ENCODE data around the gene TMEM178B.

DNA sequence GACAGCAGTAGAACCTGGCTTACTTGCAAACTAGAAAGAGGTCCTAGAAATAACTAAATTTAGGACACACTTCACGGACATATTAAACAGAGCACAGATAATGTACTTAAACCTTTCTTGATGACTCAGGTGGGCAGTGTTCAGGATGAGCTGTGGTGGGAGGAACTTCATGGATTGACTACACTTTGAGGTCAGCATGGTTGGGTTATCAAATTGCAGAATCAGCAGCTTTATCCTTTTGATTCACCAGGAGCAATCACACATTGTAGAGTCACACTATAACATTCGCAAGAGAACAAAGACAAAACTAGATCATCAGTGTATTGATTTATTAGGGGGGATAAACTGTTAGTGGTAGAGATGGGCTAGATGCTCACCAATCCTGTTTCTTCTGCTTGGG lies 438.7 kb downstream of the TMEM178B start:
- TF ChIP-seq, protein P1, sequence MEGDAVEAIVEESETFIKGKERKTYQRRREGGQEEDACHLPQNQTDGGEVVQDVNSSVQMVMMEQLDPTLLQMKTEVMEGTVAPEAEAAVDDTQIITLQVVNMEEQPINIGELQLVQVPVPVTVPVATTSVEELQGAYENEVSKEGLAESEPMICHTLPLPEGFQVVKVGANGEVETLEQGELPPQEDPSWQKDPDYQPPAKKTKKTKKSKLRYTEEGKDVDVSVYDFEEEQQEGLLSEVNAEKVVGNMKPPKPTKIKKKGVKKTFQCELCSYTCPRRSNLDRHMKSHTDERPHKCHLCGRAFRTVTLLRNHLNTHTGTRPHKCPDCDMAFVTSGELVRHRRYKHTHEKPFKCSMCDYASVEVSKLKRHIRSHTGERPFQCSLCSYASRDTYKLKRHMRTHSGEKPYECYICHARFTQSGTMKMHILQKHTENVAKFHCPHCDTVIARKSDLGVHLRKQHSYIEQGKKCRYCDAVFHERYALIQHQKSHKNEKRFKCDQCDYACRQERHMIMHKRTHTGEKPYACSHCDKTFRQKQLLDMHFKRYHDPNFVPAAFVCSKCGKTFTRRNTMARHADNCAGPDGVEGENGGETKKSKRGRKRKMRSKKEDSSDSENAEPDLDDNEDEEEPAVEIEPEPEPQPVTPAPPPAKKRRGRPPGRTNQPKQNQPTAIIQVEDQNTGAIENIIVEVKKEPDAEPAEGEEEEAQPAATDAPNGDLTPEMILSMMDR (IDR thresholded peaks at IDR 0.05) = no peak
- no peak for TF ChIP-seq POLR2A (IDR thresholded peaks at IDR 0.05)

All from thyroid gland (tissue), 4 donors.